GM23248 (cell line): Measurements from ENCODE around the gene ACADSB. TPM values are rescaled to one million over a fixed set of nuclear protein-coding genes. Genes with fewer than 3 reads are reported as not detected.

Experiments
- DNase-seq: peaks from one replicate; pipeline ENCODE4 v3.0.0-alpha.2; 2015
- H2AFZ ChIP-seq: fragments of 200-600 bp; sonication (generic); 2 replicates; pipeline ENCODE4 v1.6.1; 2016; ENCODE audit warnings: antibody characterized with exemption
- H3F3A ChIP-seq: fragments of 200-600 bp; sonication (generic); 2 replicates; pipeline ENCODE4 v1.6.1; 2016; ENCODE audit warnings: mild to moderate bottlenecking, antibody characterized with exemption, mixed run types; ENCODE audit not compliant: insufficient read depth
- H3K27ac ChIP-seq: fragments of 200-600 bp; sonication (generic); 2 replicates; pipeline ENCODE4 v1.5.1; 2016; ENCODE audit warnings: mild to moderate bottlenecking
- H3K27me3 ChIP-seq: fragments of 200-600 bp; sonication (generic); replicated peaks from 2 replicates; pipeline ENCODE4 v1.6.1; 2016; ENCODE audit warnings: mild to moderate bottlenecking; ENCODE audit not compliant: insufficient read depth
- H3K36me3 ChIP-seq: fragments of 200-600 bp; sonication (generic); 2 replicates; pipeline ENCODE4 v1.6.1; 2016; ENCODE audit warnings: low read depth, mild to moderate bottlenecking
- H3K4me1 ChIP-seq: fragments of 200-600 bp; sonication (generic); 2 replicates; pipeline ENCODE4 v1.6.1; 2016; ENCODE audit warnings: mild to moderate bottlenecking; ENCODE audit not compliant: insufficient read depth
- H3K4me2 ChIP-seq: fragments of 200-600 bp; sonication (generic); one replicate; pipeline ENCODE4 v1.6.1; 2016; ENCODE audit warnings: mild to moderate bottlenecking; ENCODE audit not compliant: unreplicated experiment
- H3K4me3 ChIP-seq: fragments of 200-600 bp; sonication (generic); 2 replicates; pipeline ENCODE4 v1.5.1; 2016; ENCODE audit warnings: mild to moderate bottlenecking
- H3K79me2 ChIP-seq: fragments of 200-600 bp; sonication (generic); 2 replicates; pipeline ENCODE4 v1.6.1; 2016; ENCODE audit warnings: mild to moderate bottlenecking; ENCODE audit not compliant: insufficient read depth
- H3K9ac ChIP-seq: fragments of 200-600 bp; sonication (generic); 2 replicates; pipeline ENCODE4 v1.6.1; 2016; ENCODE audit warnings: mild to moderate bottlenecking
- H3K9me2 ChIP-seq: fragments of 200-600 bp; sonication (generic); 2 replicates; pipeline ENCODE4 v1.6.1; 2016; ENCODE audit warnings: mixed run types, mild to moderate bottlenecking, moderate library complexity; ENCODE audit not compliant: insufficient read depth
- H3K9me3 ChIP-seq: fragments of 200-600 bp; sonication (generic); one replicate; pipeline ENCODE4 v1.6.1; 2017; ENCODE audit warnings: low read depth
- H4K20me1 ChIP-seq: fragments of 200-600 bp; sonication (generic); 2 replicates; pipeline ENCODE4 v1.6.0; 2016; ENCODE audit not compliant: insufficient read depth
- EZH2 ChIP-seq: fragments of 200-600 bp; sonication (generic); IDR thresholded peaks from 2 replicates; pipeline ENCODE4 v1.6.1; 2018; ENCODE audit warnings: antibody characterized with exemption, mild to moderate bottlenecking; ENCODE audit not compliant: insufficient read depth, poor library complexity, severe bottlenecking
- EZH2phosphoT487 ChIP-seq: fragments of 200-600 bp; sonication (generic); IDR thresholded peaks from 2 replicates; pipeline ENCODE4 v1.6.1; 2018; ENCODE audit warnings: antibody characterized with exemption, moderate library complexity, mild to moderate bottlenecking, low read depth; ENCODE audit not compliant: insufficient read depth
- WGBS, 2 experiments: methylation state at CpG; one replicate each; pipeline ENCODE4 v1.1.6; 2015 to 2017; ENCODE audit warnings: low lambda C conversion rate in 2 of 2, low coverage in 1 of 2; ENCODE audit errors: missing lambda C conversion rate in 2 of 2; 5-methylcytosine and 5-hydroxymethylcytosine counted together
- in situ Hi-C: fragments of 300-500 bp; cut with MboI; formaldehyde crosslinking; loops from 2 replicates; pipeline ENCODE4 v1.15.0; 2020
- polyA plus RNA-seq: library from polyadenylated mRNA; unstranded; fragments of >200 nt; fragmentation: Nextera tagmentation; extraction: Ambion mirVana; gene quantifications from 2 replicates; pipeline ENCODE4 v1.2.1, GENCODE V29; 2016
- total RNA-seq: library from RNA; depleted of rRNA; stranded (reverse); fragments of >200 nt; shearing (Covaris generic); gene quantifications from 2 replicates; pipeline ENCODE4 v1.2.3, GENCODE V29; 2014

ACADSB gene
- total and polyA plus RNA-seq, 2 experiments from 2014 or later, result 3.7 to 10.5 TPM

GRCh38 chr10:123086281-123086680 lies 77.5 kb downstream of the ACADSB start:
- Histone ChIP-seq H3K9me3 (no peaks in the 10 kb centered on the region), H3K79me2 (no peaks in the 10 kb centered on the region), H3K27ac (no peak overlapping the region), H2AFZ (no peak overlapping the region), H3K4me2 (no peak overlapping the region), H3K9ac (no peak overlapping the region), H4K20me1 (no peaks in the 10 kb centered on the region), H3K4me1 (no peaks in the 10 kb centered on the region), H3K4me3 (no peak overlapping the region), H3K36me3 (no peaks in the 10 kb centered on the region), H3K27me3 (no peaks in the 10 kb centered on the region), H3K9me2 (no peaks in the 10 kb centered on the region), H3F3A (no peaks in the 10 kb centered on the region)
- in situ Hi-C loops, result no loop called here
- TF ChIP-seq EZH2 (no peak), EZH2phosphoT487 (no peak)
- DNase-seq, result no peak
- WGBS, 2 experiments, result 55 to 65% methylated on average over 7 of the region's 7 CpGs

- TF ChIP-seq EZH2 (no peak), EZH2phosphoT487 (no peak)
- H2AFZ ChIP-seq, result no peak overlapping the region
- H3K9me2 ChIP-seq, result no peaks in the 10 kb centered on the region
- no peak overlapping the region for H3K27ac ChIP-seq
- H3K4me2 ChIP-seq, result no peak overlapping the region
- H3K9me3 ChIP-seq, result no peaks in the 10 kb centered on the region
- DNase-seq, result no peak
- no peaks in the 10 kb centered on the region for H4K20me1 ChIP-seq
- H3K79me2 ChIP-seq, result no peaks in the 10 kb centered on the region
- 33 to 41% methylated on average over 4 of the region's 4 CpGs for WGBS, 2 experiments
- no peak overlapping the region for H3K4me3 ChIP-seq
- in situ Hi-C loops, result no loop called here
- no peaks in the 10 kb centered on the region for H3K27me3 ChIP-seq
- no peaks in the 10 kb centered on the region for H3K36me3 ChIP-seq
- no peak overlapping the region for H3K9ac ChIP-seq
- H3K4me1 ChIP-seq, result no peaks in the 10 kb centered on the region
- H3F3A ChIP-seq, result no peaks in the 10 kb centered on the region
Observed at GRCh38 chr10:123087348-123087747, 78.5 kb downstream of the ACADSB start.

DNA sequence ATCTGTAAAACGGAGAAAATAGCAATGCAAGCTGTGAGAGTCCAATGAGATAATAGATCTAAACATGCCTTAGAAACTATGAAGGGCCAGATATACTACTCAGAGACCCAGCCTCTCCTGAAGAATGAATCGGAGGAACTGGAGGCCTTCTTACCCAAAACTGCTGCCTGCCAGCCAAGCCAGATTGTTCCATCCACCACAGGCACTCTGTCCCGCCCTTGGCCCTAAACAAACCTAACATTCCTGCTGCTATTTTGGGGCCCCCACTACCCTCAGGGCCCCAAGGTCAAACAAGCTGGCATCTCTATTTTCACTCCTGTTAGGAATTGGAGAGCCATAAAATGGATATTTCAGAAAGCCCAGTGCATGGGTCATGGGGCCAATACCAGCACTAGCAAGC lies 79.0 kb downstream of the ACADSB start:
- no peak for DNase-seq
- H3K4me3 ChIP-seq, result no peak overlapping the region
- H3K36me3 ChIP-seq, result no peaks in the 10 kb centered on the region
- H3K27ac ChIP-seq, result no peak overlapping the region
- H3K9me3 ChIP-seq, result no peaks in the 10 kb centered on the region
- 43 to 46% methylated on average over 3 of the region's 3 CpGs for WGBS, 2 experiments
- no peaks in the 10 kb centered on the region for H3K27me3 ChIP-seq
- H3F3A ChIP-seq, result no peaks in the 10 kb centered on the region
- no peak overlapping the region for H3K9ac ChIP-seq
- H3K79me2 ChIP-seq, result no peaks in the 10 kb centered on the region
- in situ Hi-C loops, result no loop called here
- H4K20me1 ChIP-seq, result no peaks in the 10 kb centered on the region
- no peaks in the 10 kb centered on the region for H3K9me2 ChIP-seq
- no peaks in the 10 kb centered on the region for H3K4me1 ChIP-seq
- no peak overlapping the region for H3K4me2 ChIP-seq
- no peak overlapping the region for H2AFZ ChIP-seq
- TF ChIP-seq EZH2phosphoT487 (no peak), EZH2 (no peak)

DNA sequence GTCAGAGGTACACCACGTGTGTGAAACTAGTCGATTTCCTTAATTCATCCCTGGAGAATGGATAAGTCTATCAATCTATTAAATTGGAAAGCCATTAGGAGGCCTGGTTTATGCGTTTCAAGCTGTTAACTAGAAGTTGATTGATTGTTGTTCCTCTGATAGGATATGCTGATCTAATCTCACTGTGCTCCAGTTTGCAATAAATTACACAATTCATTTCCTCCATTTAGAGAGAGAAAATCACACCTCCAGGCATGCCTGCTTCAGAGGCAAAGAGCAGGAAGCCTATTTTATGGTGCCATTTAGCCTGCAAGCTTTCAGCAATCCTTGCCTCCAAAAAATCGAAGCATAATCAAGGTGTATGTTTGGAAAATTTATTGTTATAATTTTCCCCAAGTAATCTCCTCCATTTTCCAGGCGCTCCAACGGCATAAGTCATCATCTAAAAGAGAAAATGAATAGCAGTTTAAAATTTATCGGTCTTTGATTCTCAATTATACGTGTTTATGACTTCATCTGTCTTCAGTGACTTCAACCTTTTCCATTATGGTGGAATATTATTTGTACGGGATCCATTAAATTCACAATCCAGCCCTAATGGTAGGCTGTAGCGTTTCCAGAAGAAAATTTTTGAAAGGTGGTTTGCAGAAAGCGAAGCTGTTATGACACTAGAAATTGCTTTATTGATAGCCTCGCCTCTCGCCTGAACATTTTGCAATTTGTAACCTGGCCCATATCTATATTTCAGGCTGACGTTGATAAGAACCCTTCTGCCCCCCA lies 84.0 kb downstream of the ACADSB start:
- H3K79me2 ChIP-seq, result no peaks in the 10 kb centered on the region
- H3K4me3 ChIP-seq, result no peak overlapping the region
- no peaks in the 10 kb centered on the region for H3K9me3 ChIP-seq
- H3K27ac ChIP-seq, result no peak overlapping the region
- H4K20me1 ChIP-seq, result no peaks in the 10 kb centered on the region
- TF ChIP-seq EZH2phosphoT487, result no peak
- H3F3A ChIP-seq, result no peaks in the 10 kb centered on the region
- H3K9me2 ChIP-seq, result no peaks in the 10 kb centered on the region
- H2AFZ ChIP-seq, result no peak overlapping the region
- H3K9ac ChIP-seq, result no peak overlapping the region
- DNase-seq, result no peak
- no peaks in the 10 kb centered on the region for H3K4me1 ChIP-seq
- WGBS, 2 experiments, result 18 to 20% methylated on average over 14 of the region's 14 CpGs
- H3K27me3 ChIP-seq, result no peaks in the 10 kb centered on the region
- no peaks in the 10 kb centered on the region for H3K36me3 ChIP-seq
- in situ Hi-C loops, result no loop called here
- H3K4me2 ChIP-seq, result no peak overlapping the region

- Histone ChIP-seq H3K4me2 (no peak overlapping the region), H3K4me1 (no peaks in the 10 kb centered on the region), H3K27ac (no peak overlapping the region), H3K9me2 (no peaks in the 10 kb centered on the region), H3K79me2 (no peaks in the 10 kb centered on the region), H4K20me1 (no peaks in the 10 kb centered on the region), H3K4me3 (no peak overlapping the region), H3K27me3 (no peaks in the 10 kb centered on the region), H3K9ac (no peak overlapping the region), H3F3A (no peaks in the 10 kb centered on the region), H3K36me3 (no peaks in the 10 kb centered on the region), H2AFZ (no peak overlapping the region), H3K9me3 (no peaks in the 10 kb centered on the region)
- 8 to 12% methylated on average over 4 of the region's 4 CpGs for WGBS, 2 experiments
- DNase-seq, result peak; percentile 7
- in situ Hi-C loops, result no loop called here
- TF ChIP-seq EZH2phosphoT487 (no peak), EZH2 (no peak)
Observed at GRCh38 chr10:123093489-123093888, 84.7 kb downstream of the ACADSB start.
